ENCODE results near the gene PCSK5.

GRCh38 chr9:76245518-76245917 lies 355.0 kb downstream of the PCSK5 start:
- TF ChIP-seq CTCF (IDR thresholded peaks at IDR 0.05 in 2 of 3, conservative IDR thresholded peaks at IDR 0.05 in 1 of 3; ENCODE audit: borderline replicate concordance in 1 of 3, insufficient read depth in 1 of 3, low read depth in 2 of 3, low read length in 2 of 3), result no peak
- no peak for TF ChIP-seq ATF3 (IDR thresholded peaks at IDR 0.05)
- TF ChIP-seq MAX (IDR thresholded peaks at IDR 0.05), result no peak
- TF ChIP-seq EGR1 (IDR thresholded peaks at IDR 0.05; ENCODE audit: low read depth), result no peak
- TF ChIP-seq POLR2AphosphoS5 (IDR thresholded peaks at IDR 0.05; ENCODE audit: low read depth, low read length), result no peak
- TF ChIP-seq ELF1 (IDR thresholded peaks at IDR 0.05; ENCODE audit: borderline replicate concordance, low read depth), result no peak
